GM12875 (cell line): ENCODE measurements around the gene UEVLD.

Source experiments
- H3K4me3 ChIP-seq: one replicate; pipeline ENCODE4 v1.5.1; 2011; ENCODE audit warnings: low read depth, low read length, control low read depth
- CTCF ChIP-seq: IDR thresholded peaks from 2 replicates; pipeline ENCODE4 v1.5.1; 2011; ENCODE audit warnings: low read depth, mild to moderate bottlenecking, control low read depth, inconsistent platforms, low read length, moderate library complexity, borderline replicate concordance; ENCODE audit not compliant: insufficient read depth

UEVLD gene

DNA sequence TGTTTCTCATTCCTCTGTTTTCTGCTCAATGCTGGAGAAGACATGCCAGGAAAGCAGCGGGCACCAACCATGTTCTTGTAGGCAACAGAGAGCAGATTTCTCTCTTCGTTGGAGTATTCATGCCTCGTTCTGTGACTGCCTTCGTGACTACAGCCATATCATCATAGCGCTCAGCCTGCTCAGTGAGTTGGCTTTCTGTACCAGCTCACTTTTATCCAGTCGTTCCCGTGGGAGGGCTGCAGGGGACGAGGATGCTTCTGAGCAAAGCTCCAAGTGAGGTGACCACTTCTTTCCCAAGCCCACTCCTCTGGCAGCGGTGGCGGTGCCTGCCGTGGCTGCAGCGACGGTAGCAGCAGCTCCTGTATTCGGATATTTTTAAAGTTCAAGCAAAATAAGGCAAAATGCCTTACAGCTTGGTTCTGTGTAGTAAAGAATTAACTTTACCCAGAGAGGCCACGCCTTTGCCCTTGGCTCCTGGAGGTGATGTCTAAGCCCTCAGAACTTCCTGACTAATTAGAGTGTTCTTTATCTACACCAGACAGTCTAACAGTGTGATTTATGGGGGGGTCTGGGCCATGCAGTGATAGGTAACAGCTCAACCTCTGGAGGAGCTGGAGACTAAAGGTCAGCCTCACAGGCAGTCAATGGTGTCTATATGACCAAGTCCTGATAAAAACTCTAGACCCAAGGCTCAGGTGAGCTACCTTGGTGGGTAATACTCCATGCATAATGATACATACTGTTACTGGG lies 97.6 kb downstream of the UEVLD start:
- no peak overlapping the region for H3K4me3 ChIP-seq
- TF ChIP-seq CTCF = no peak

GRCh38 chr11:18490319-18490718 lies 98.2 kb downstream of the UEVLD start:
- TF ChIP-seq CTCF = no peak
- H3K4me3 ChIP-seq = no peak overlapping the region

- TF ChIP-seq CTCF = no peak
- no peak overlapping the region for H3K4me3 ChIP-seq
These were observed 102.5 kb downstream of the UEVLD start for GRCh38 chr11:18485913-18486528.
